ENCODE data around the gene EPHB1. TPM values are rescaled to one million over a fixed set of nuclear protein-coding genes. Genes with fewer than 3 reads are reported as not detected.
"Not testable (repeated sequence)": the region's sequence is repeated elsewhere in the genome, so short reads cannot be mapped to it uniquely, and the experiment has no call there.

The EPHB1 gene
- total RNA-seq, 1 experiment from 2014 or later, result 2.5 TPM

GRCh38 chr3:134956395-134956794 is 161.3 kb downstream of the EPHB1 start:
- no peaks in the 10 kb centered on the region for H3K36me3 ChIP-seq
- no peak overlapping the region for H3K27ac ChIP-seq
- H3K4me1 ChIP-seq, result no peaks in the 10 kb centered on the region
- no peaks in the 10 kb centered on the region for H3K9me3 ChIP-seq (replicated peaks)
- H3K4me3 ChIP-seq, result no peak overlapping the region
- no peaks in the 10 kb centered on the region for H3K27me3 ChIP-seq
- DNase-seq, result no peak

- H3K36me3 ChIP-seq, result no peaks in the 10 kb centered on the region
- DNase-seq, result no peak
- no peaks in the 10 kb centered on the region for H3K4me1 ChIP-seq
- no peaks in the 10 kb centered on the region for H3K27me3 ChIP-seq
- H3K27ac ChIP-seq, result no peak overlapping the region
- no peaks in the 10 kb centered on the region for H3K9me3 ChIP-seq (replicated peaks)
- H3K4me3 ChIP-seq, result no peak overlapping the region
Measured at GRCh38 chr3:134956844-134957243, 161.8 kb downstream of the EPHB1 start.

GRCh38 chr3:134959516-134959915 is 164.5 kb downstream of the EPHB1 start:
- Histone ChIP-seq H3K4me3 (no peak overlapping the region), H3K27ac (no peak overlapping the region), H3K36me3 (no peaks in the 10 kb centered on the region), H3K27me3 (no peaks in the 10 kb centered on the region), H3K9me3 (replicated peaks) (no peaks in the 10 kb centered on the region), H3K4me1 (no peaks in the 10 kb centered on the region)
- no peak for DNase-seq

- Histone ChIP-seq H3K36me3 (no peaks in the 10 kb centered on the region), H3K27me3 (no peaks in the 10 kb centered on the region), H3K27ac (no peak overlapping the region), H3K9me3 (replicated peaks) (no peaks in the 10 kb centered on the region), H3K4me3 (no peak overlapping the region), H3K4me1 (no peaks in the 10 kb centered on the region)
- DNase-seq, result no peak
Measured at GRCh38 chr3:134964226-134964625, 169.2 kb downstream of the EPHB1 start.

- Histone ChIP-seq H3K36me3 (no peaks in the 10 kb centered on the region), H3K27me3 (no peaks in the 10 kb centered on the region), H3K9me3 (replicated peaks) (no peaks in the 10 kb centered on the region), H3K4me1 (no peaks in the 10 kb centered on the region), H3K4me3 (no peak overlapping the region), H3K27ac (no peak overlapping the region)
- no peak for DNase-seq
Measured at GRCh38 chr3:134965865-134966481, 170.9 kb downstream of the EPHB1 start.

- DNase-seq, result no peak
- no peak overlapping the region for H3K27ac ChIP-seq
- no peaks in the 10 kb centered on the region for H3K9me3 ChIP-seq (replicated peaks)
- no peak overlapping the region for H3K4me3 ChIP-seq
- H3K4me1 ChIP-seq, result no peaks in the 10 kb centered on the region
- H3K27me3 ChIP-seq, result no peaks in the 10 kb centered on the region
- H3K36me3 ChIP-seq, result no peaks in the 10 kb centered on the region
Measured at GRCh38 chr3:134970895-134971294, 175.8 kb downstream of the EPHB1 start.

- Histone ChIP-seq H3K4me1 (no peaks in the 10 kb centered on the region), H3K9me3 (replicated peaks) (no peaks in the 10 kb centered on the region), H3K27ac (no peak overlapping the region), H3K4me3 (no peak overlapping the region), H3K27me3 (no peaks in the 10 kb centered on the region), H3K36me3 (no peaks in the 10 kb centered on the region)
- DNase-seq, result no peak
Measured at GRCh38 chr3:134971306-134971705, 176.2 kb downstream of the EPHB1 start.

- not testable (repeated sequence) for H3K4me1 ChIP-seq; H3K4me3 ChIP-seq; H3K27ac ChIP-seq; DNase-seq; H3K9me3 ChIP-seq (replicated peaks); H3K27me3 ChIP-seq; H3K36me3 ChIP-seq
Measured at GRCh38 chr3:134971907-134972306, 176.8 kb downstream of the EPHB1 start.

GRCh38 chr3:134972836-134973455 is 177.9 kb downstream of the EPHB1 start:
- DNase-seq, result no peak
- Histone ChIP-seq H3K4me3 (no peak overlapping the region), H3K27me3 (no peaks in the 10 kb centered on the region), H3K27ac (no peak overlapping the region), H3K36me3 (no peaks in the 10 kb centered on the region), H3K9me3 (replicated peaks) (no peaks in the 10 kb centered on the region), H3K4me1 (no peaks in the 10 kb centered on the region)

GRCh38 chr3:134974624-134975023 is 179.6 kb downstream of the EPHB1 start:
- Histone ChIP-seq H3K36me3 (no peaks in the 10 kb centered on the region), H3K4me1 (no peaks in the 10 kb centered on the region), H3K27me3 (no peaks in the 10 kb centered on the region), H3K9me3 (replicated peaks) (no peaks in the 10 kb centered on the region), H3K4me3 (no peak overlapping the region), H3K27ac (no peak overlapping the region)
- no peak for DNase-seq

GRCh38 chr3:134976948-134977347 is 181.9 kb downstream of the EPHB1 start:
- Histone ChIP-seq H3K27me3 (no peaks in the 10 kb centered on the region), H3K9me3 (replicated peaks) (no peaks in the 10 kb centered on the region), H3K36me3 (no peaks in the 10 kb centered on the region), H3K4me3 (no peak overlapping the region), H3K27ac (no peak overlapping the region), H3K4me1 (no peaks in the 10 kb centered on the region)
- DNase-seq, result no peak

GRCh38 chr3:134978658-134979057 is 183.6 kb downstream of the EPHB1 start:
- Histone ChIP-seq H3K36me3 (no peaks in the 10 kb centered on the region), H3K27ac (no peak overlapping the region), H3K4me1 (no peaks in the 10 kb centered on the region)

GRCh38 chr3:134985864-134986715 is 191.0 kb downstream of the EPHB1 start:
- H3K4me3 ChIP-seq, result no peak overlapping the region
- DNase-seq, result no peak
- no peaks in the 10 kb centered on the region for H3K27me3 ChIP-seq
- H3K36me3 ChIP-seq, result no peaks in the 10 kb centered on the region
- no peaks in the 10 kb centered on the region for H3K4me1 ChIP-seq
- H3K27ac ChIP-seq, result no peak overlapping the region
- no peaks in the 10 kb centered on the region for H3K9me3 ChIP-seq (replicated peaks)

More at GRCh38 chr3:134978658-134979057, 183.6 kb downstream of the EPHB1 start:
- DNase-seq, result peak in 1 of 2 experiments; percentile 12
- H3K27me3 ChIP-seq, result no peaks in the 10 kb centered on the region
- H3K9me3 ChIP-seq (replicated peaks), result no peaks in the 10 kb centered on the region
- H3K4me3 ChIP-seq, result no peak overlapping the region

- Histone ChIP-seq H3K27me3 (no peaks in the 10 kb centered on the region), H3K4me1 (no peaks in the 10 kb centered on the region), H3K27ac (no peak overlapping the region), H3K4me3 (no peak overlapping the region), H3K36me3 (no peaks in the 10 kb centered on the region), H3K9me3 (replicated peaks) (no peaks in the 10 kb centered on the region)
- DNase-seq, result no peak
Measured at GRCh38 chr3:134988666-134989065, 193.6 kb downstream of the EPHB1 start.

- Histone ChIP-seq H3K36me3 (no peaks in the 10 kb centered on the region), H3K4me3 (no peak overlapping the region), H3K27me3 (no peaks in the 10 kb centered on the region), H3K4me1 (no peaks in the 10 kb centered on the region), H3K27ac (no peak overlapping the region), H3K9me3 (replicated peaks) (no peaks in the 10 kb centered on the region)
- no peak for DNase-seq
Measured at GRCh38 chr3:134991003-134991402, 195.9 kb downstream of the EPHB1 start.

All from SJCRH30 (cell line).